NCI-H1048 (cell line): Measurements from ENCODE around the gene TMEM259.

Source experiments
- DNase-seq: peaks from one replicate; lab custom pipeline; 2025; lab: John Stamatoyannopoulos, UW

TMEM259 gene

DNA sequence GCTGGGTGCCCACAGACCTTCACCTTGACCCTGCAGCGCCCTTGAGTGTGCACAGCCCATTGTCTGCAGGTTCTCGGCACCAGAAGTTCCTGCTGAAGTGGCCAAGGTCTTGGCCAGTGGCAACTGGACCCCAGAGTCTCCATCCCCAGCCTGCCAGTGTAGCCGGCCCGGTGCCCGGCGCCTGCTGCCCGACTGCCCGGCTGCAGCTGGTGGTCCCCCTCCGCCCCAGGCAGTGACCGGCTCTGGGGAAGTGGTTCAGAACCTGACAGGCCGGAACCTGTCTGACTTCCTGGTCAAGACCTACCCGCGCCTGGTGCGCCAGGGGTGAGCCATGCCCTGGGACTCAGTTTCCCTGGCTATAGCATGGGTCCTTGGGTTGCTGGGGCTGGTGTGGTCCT is 34.1 kb upstream of the TMEM259 start:
- DNase-seq: no peak

GRCh38 chr19:1054102-1055027 is 33.4 kb upstream of the TMEM259 start:
- no peak for DNase-seq

GRCh38 chr19:1053176-1054101 is 32.5 kb upstream of the TMEM259 start:
- no peak for DNase-seq

DNA sequence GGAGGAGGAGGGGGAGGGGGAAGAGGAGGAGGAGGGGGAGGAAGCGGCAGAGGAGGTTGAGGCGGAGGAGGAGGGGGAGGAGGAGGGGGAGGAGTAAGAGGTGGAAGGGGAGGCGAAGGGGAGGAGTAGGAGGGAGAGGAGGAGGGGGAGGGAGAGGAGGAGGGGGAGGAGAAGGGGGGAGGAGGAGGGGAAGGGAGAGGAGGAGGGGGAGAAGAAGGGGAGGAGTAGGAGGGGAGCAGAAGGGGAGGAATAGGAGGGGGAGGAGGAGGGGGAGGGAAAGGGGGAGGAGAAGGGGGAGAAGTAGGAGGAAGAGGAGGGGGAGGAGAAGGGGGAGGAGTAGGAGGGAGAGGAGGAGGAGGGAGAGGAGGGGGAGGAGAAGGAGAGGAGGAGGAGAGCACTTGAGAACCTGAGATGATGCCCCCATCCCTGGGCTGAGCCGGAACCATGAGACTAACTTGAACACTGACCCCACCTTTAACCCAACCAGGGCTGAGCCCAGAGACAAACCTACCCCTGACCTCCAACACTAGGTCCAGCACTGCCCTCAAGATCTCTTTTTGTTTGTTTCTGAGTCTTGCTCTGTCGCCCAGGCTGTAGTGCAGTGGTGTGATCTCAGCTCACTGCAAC is 31.5 kb upstream of the TMEM259 start:
- no peak for DNase-seq

DNA sequence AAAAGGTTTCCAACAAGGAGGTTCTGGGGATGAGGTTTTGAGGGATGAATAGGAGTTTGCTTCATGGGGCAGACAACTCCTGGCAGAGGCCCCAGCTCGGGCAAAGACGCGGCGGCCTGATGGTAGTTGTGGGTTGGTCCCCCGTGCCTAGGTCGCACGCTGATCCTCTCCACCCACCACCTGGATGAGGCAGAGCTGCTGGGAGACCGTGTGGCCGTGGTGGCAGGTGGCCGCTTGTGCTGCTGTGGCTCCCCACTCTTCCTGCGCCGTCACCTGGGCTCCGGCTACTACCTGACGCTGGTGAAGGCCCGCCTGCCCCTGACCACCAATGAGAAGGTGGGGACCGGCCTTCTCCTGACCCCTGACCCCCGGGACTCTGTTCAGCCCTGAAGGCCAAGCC is 30.9 kb upstream of the TMEM259 start:
- no peak for DNase-seq

GRCh38 chr19:1050989-1051788 is 30.3 kb upstream of the TMEM259 start:
- DNase-seq: no peak

DNA sequence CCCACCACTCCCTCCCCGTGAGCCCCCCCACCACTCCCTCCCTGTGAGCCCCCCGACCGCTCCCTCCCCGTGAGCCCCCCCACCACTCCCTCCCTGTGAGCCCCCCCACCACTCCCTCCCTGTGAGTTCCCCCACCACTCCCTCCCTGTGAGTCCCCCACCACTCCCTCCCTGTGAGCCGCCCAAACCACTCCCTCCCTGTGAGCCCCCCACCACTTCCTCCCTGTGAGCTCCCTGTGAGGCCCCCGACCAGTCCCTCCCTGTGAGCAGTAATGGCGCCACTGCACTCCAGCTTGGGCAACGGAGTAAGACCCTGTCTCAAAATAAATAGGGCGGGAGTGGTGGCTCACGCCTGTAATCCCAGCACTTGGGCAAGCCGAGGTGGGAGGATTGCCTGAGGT is 28.9 kb upstream of the TMEM259 start:
- no peak for DNase-seq

GRCh38 chr19:1049106-1049505 is 28.2 kb upstream of the TMEM259 start:
- DNase-seq: no peak

- DNase-seq: no peak
Observed at GRCh38 chr19:1047696-1048147, 26.8 kb upstream of the TMEM259 start.

DNA sequence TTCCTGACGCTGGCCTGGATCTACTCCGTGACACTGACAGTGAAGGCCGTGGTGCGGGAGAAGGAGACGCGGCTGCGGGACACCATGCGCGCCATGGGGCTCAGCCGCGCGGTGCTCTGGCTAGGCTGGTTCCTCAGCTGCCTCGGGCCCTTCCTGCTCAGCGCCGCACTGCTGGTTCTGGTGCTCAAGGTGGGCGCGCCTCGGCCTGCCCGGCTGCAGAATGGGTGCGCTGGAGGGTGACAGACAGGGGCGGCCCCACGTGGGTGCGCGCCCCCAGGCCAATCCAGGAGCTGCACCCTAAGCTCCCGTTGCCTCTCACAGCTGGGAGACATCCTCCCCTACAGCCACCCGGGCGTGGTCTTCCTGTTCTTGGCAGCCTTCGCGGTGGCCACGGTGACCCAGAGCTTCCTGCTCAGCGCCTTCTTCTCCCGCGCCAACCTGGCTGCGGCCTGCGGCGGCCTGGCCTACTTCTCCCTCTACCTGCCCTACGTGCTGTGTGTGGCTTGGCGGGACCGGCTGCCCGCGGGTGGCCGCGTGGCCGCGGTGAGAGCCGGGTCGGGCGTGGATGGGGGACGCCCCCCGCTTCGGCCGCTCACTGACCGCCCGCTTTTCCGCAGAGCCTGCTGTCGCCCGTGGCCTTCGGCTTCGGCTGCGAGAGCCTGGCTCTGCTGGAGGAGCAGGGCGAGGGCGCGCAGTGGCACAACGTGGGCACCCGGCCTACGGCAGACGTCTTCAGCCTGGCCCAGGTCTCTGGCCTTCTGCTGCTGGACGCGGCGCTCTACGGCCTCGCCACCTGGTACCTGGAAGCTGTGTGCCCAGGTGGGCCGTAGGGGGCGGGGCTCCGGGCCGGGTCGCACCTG is 26.1 kb upstream of the TMEM259 start:
- no peak for DNase-seq

DNA sequence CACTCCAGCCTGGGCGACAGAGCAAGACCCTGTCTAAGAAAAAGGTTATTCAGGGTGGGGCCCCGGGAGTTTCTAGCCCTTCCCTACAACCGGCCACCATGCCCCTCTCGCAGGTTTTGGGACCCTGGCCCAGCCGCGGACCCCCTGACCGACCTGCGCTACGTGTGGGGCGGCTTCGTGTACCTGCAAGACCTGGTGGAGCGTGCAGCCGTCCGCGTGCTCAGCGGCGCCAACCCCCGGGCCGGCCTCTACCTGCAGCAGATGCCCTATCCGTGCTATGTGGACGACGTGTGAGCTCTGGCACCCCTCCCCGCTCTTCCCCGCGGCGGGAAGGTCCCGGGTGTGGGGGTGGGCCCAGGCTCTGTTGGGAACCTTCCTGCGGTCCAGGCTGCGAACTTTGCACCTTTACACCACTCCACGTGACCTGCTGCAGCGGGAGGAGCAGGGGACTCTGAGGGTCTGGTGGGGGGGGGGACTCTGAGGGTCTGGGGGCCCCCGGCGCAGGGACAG is 25.2 kb upstream of the TMEM259 start:
- no peak for DNase-seq

DNA sequence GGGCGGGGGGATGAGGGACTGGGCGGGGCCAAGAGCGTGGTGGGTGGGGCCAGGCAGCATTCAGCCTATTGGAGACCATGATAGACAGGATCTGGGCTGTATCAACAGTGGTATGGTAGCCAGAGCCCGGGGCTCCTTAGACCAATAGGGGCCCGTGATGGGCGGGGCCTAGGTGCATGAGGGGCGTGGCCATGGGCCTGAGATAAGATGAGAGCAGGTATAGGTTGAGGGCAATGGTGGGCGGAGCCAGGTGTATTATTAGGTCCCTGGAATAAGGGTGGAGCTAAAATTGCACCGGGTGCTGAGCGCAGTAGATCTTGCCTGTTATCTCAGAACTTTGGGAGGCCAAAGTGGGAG is 24.3 kb upstream of the TMEM259 start:
- DNase-seq: peak; percentile 90

GRCh38 chr19:1042689-1043511 is 22.0 kb upstream of the TMEM259 start:
- DNase-seq: no peak

GRCh38 chr19:1041835-1042685 is 21.1 kb upstream of the TMEM259 start:
- no peak for DNase-seq

DNA sequence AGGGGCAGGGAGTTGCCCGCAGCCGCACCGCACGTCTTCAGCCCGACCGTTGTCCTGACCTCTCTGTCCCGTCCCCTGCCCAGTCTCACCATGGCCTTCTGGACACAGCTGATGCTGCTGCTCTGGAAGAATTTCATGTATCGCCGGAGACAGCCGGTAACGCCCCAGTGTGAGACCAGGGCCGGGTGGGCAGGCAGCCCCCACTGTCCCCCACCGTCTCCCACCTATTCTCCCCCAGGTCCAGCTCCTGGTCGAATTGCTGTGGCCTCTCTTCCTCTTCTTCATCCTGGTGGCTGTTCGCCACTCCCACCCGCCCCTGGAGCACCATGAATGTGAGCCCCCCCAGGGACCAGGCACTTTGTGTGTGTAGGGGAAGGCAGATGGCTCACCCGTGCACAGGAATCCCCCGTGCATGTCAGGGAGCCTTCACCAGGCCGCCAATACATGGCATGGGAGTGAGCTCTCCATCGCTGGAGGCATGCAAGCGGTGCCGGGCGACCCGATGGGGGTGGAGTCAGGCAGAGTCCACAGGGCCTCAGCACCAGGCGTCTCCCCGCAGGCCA is 20.4 kb upstream of the TMEM259 start:
- no peak for DNase-seq

- DNase-seq: peak; percentile 84
Observed at GRCh38 chr19:1040476-1041271, 19.8 kb upstream of the TMEM259 start.
